Esophagus mucosa (tissue), 1 donor: ENCODE results near the gene LCLAT1. TPM values are rescaled to one million over a fixed set of nuclear protein-coding genes. Genes with fewer than 3 reads are reported as not detected.

Source experiments
- ATAC-seq: fragments of 200-7000 bp; cut with Tn5 transposase; one replicate; pipeline ENCODE4 v1.9.1; 2020
- total RNA-seq: library from RNA; stranded (reverse); gene quantifications from one replicate; pipeline ENCODE4 v1.2.4, GENCODE V29; 2023
- donor health status: DM: yes; HTN: yes; CAD: no.

LCLAT1 gene
- total RNA-seq, 1 donor from 2014 or later, result 11.6 TPM

GRCh38 chr2:30424231-30424630, 22.8 kb upstream of the LCLAT1 start:
- ATAC-seq, result no peak

- ATAC-seq, result peak; percentile 11
Observed at GRCh38 chr2:30425326-30425725, 21.7 kb upstream of the LCLAT1 start.

- ATAC-seq, result no peak
Observed at GRCh38 chr2:30427606-30428347, 19.3 kb upstream of the LCLAT1 start.

- no peak for ATAC-seq
Observed at GRCh38 chr2:30428348-30428662, 18.7 kb upstream of the LCLAT1 start.

- no peak for ATAC-seq
Observed at GRCh38 chr2:30428827-30429461, 18.1 kb upstream of the LCLAT1 start.

GRCh38 chr2:30433541-30434299, 13.3 kb upstream of the LCLAT1 start:
- ATAC-seq, result no peak

- ATAC-seq, result no peak
Observed at GRCh38 chr2:30434708-30435107, 12.3 kb upstream of the LCLAT1 start.

GRCh38 chr2:30436859-30437435, 10.1 kb upstream of the LCLAT1 start:
- no peak for ATAC-seq

GRCh38 chr2:30437809-30438548, 9.1 kb upstream of the LCLAT1 start:
- ATAC-seq, result no peak

- no peak for ATAC-seq
Observed at GRCh38 chr2:30439296-30439695, 7.8 kb upstream of the LCLAT1 start.

- ATAC-seq, result no peak
Observed at GRCh38 chr2:30439879-30440278, 7.2 kb upstream of the LCLAT1 start.

- ATAC-seq, result no peak
Observed at GRCh38 chr2:30441023-30441422, 6.0 kb upstream of the LCLAT1 start.

- ATAC-seq, result no peak
Observed at GRCh38 chr2:30443081-30443480, 4.0 kb upstream of the LCLAT1 start.

GRCh38 chr2:30444273-30444672, 2.8 kb upstream of the LCLAT1 start:
- no peak for ATAC-seq

- peak; percentile 41 for ATAC-seq
Observed at GRCh38 chr2:30445266-30445821, 1.7 kb upstream of the LCLAT1 start.

GRCh38 chr2:30446602-30447148, 371 bp upstream of the LCLAT1 start:
- ATAC-seq, result no peak

GRCh38 chr2:30448308-30448707, 1.3 kb downstream of the LCLAT1 start:
- no peak for ATAC-seq

GRCh38 chr2:30448866-30449265, 1.8 kb downstream of the LCLAT1 start:
- ATAC-seq, result no peak

- ATAC-seq, result no peak
Observed at GRCh38 chr2:30450025-30450424, 3.0 kb downstream of the LCLAT1 start.

- no peak for ATAC-seq
Observed at GRCh38 chr2:30453498-30453897, 6.5 kb downstream of the LCLAT1 start.

- ATAC-seq, result no peak
Observed at GRCh38 chr2:30454571-30454970, 7.5 kb downstream of the LCLAT1 start.

- ATAC-seq, result no peak
Observed at GRCh38 chr2:30455114-30455738, 8.2 kb downstream of the LCLAT1 start.
